GM12878 (cell line): ENCODE measurements around the gene HTRA3.

Experiments used
- CBFB ChIP-seq: IDR thresholded peaks from 2 replicates; pipeline ENCODE4 v1.6.1; 2016; ENCODE audit warnings: antibody characterized with exemption, low read depth
- EZH2 ChIP-seq: IDR thresholded peaks from 2 replicates; pipeline ENCODE4 v1.6.1; 2012; ENCODE audit warnings: low read depth, mild to moderate bottlenecking, control low read depth, inconsistent platforms, low read length, borderline replicate concordance; ENCODE audit not compliant: control insufficient read depth
- HDGF ChIP-seq: fragments of 450-650 bp; IDR thresholded peaks from 2 replicates; pipeline ENCODE4 v1.6.1; 2016; ENCODE audit warnings: antibody characterized with exemption
- SP1 ChIP-seq: IDR thresholded peaks from one replicate; pipeline ENCODE4 v1.6.1; 2011; ENCODE audit warnings: low read depth, low read length
- SUZ12 ChIP-seq: fragments of 200-600 bp; sonication (generic); IDR thresholded peaks from one replicate; pipeline ENCODE4 v1.6.1; 2018; ENCODE audit warnings: antibody characterized with exemption, mild to moderate bottlenecking; ENCODE audit not compliant: unreplicated experiment

DNA sequence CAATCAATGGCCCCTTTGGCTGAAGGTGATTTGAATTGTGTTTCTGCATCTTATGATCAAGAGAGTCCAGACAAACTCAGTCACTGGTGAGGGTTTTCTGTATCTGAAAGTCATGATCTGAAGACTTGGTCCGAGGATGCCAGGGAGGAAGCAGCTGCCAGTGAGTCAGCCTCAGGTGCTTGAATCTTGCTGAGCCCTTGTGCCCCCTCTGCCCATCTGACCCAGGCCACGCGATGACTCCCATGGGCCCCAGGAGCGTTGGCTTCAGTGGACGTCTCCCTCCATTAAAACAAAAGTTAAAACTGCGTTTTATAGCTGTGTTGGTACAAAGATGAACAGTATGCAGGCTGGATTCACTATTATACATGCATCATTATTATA lies 62.0 kb downstream of the HTRA3 start:
- TF ChIP-seq SP1: no peak
- TF ChIP-seq HDGF: no peak
- TF ChIP-seq EZH2: no peak
- no peak for TF ChIP-seq CBFB
- TF ChIP-seq SUZ12: no peak
